GM23338 (cell line): ENCODE results near the gene TNRC18. TPM values are rescaled to one million over a fixed set of nuclear protein-coding genes. Genes with fewer than 3 reads are reported as not detected.

ENCODE experiments used
- ATAC-seq: fragments of 200-7000 bp; cut with Tn5 transposase; 3 replicates; pipeline ENCODE4 v1.9.1; 2020
- DNase-seq: peaks from one replicate; pipeline ENCODE4 v3.0.0-alpha.2; 2015; ENCODE audit warnings: low spot score
- H2AFZ ChIP-seq: fragments of 200-600 bp; sonication (generic); 2 replicates; pipeline ENCODE4 v1.8.0; 2016; ENCODE audit warnings: antibody characterized with exemption, mild to moderate bottlenecking, moderate library complexity
- H3F3A ChIP-seq: fragments of 200-600 bp; sonication (generic); replicated peaks from 2 replicates; pipeline ENCODE4 v1.8.0; 2017; ENCODE audit warnings: antibody characterized with exemption, mixed run types, low read depth
- H3K27ac ChIP-seq: fragments of 200-600 bp; sonication (generic); 2 replicates; pipeline ENCODE4 v1.6.1; 2016; ENCODE audit warnings: low read depth
- H3K27me3 ChIP-seq: fragments of 200-600 bp; sonication (generic); 2 replicates; pipeline ENCODE4 v1.8.0; 2016; ENCODE audit warnings: mild to moderate bottlenecking, mixed run types, moderate library complexity; ENCODE audit not compliant: insufficient read depth
- H3K36me3 ChIP-seq: fragments of 200-600 bp; sonication (generic); 2 replicates; pipeline ENCODE4 v1.8.0; 2016; ENCODE audit warnings: mild to moderate bottlenecking; ENCODE audit not compliant: insufficient read depth
- H3K4me1 ChIP-seq: fragments of 200-600 bp; sonication (generic); 2 replicates; pipeline ENCODE4 v1.8.0; 2016; ENCODE audit warnings: mild to moderate bottlenecking, moderate library complexity; ENCODE audit not compliant: insufficient read depth
- H3K4me2 ChIP-seq: fragments of 200-600 bp; sonication (generic); 2 replicates; pipeline ENCODE4 v1.7.1; 2017; ENCODE audit warnings: mixed run types
- H3K4me3 ChIP-seq: fragments of 200-600 bp; sonication (generic); 2 replicates; pipeline ENCODE4 v1.6.1; 2016; ENCODE audit warnings: mixed run types
- H3K79me2 ChIP-seq: fragments of 200-600 bp; sonication (generic); replicated peaks from 2 replicates; pipeline ENCODE4 v1.8.0; 2017; ENCODE audit warnings: mild to moderate bottlenecking; ENCODE audit not compliant: insufficient read depth
- H3K9me2 ChIP-seq: fragments of 200-600 bp; sonication (generic); 2 replicates; pipeline ENCODE4 v1.8.0; 2017; ENCODE audit not compliant: insufficient read depth
- H4K20me1 ChIP-seq: fragments of 200-600 bp; sonication (generic); replicated peaks from 2 replicates; pipeline ENCODE4 v1.8.0; 2017; ENCODE audit warnings: mild to moderate bottlenecking; ENCODE audit not compliant: insufficient read depth
- H3K27ac Mint-ChIP-seq: 2 replicates; pipeline ENCODE4 v1.8.0; 2020; ENCODE audit warnings: inconsistent platforms, mild to moderate bottlenecking, moderate library complexity, mixed read lengths
- H3K27me3 Mint-ChIP-seq: 3 replicates; pipeline ENCODE4 v1.8.0; 2022; ENCODE audit warnings: low read depth, mild to moderate bottlenecking, moderate library complexity, mixed read lengths, inconsistent platforms; ENCODE audit not compliant: insufficient read depth, poor library complexity
- H3K36me3 Mint-ChIP-seq: 3 replicates; pipeline ENCODE4 v1.8.0; 2021; ENCODE audit warnings: low read depth, mild to moderate bottlenecking, inconsistent platforms, moderate library complexity, mixed read lengths
- H3K4me1 Mint-ChIP-seq: 3 replicates; pipeline ENCODE4 v1.8.0; 2020; ENCODE audit warnings: mild to moderate bottlenecking, inconsistent platforms, mixed read lengths
- H3K4me3 Mint-ChIP-seq: 3 replicates; pipeline ENCODE4 v1.8.0; 2021; ENCODE audit warnings: moderate library complexity, mild to moderate bottlenecking, inconsistent platforms, mixed read lengths
- H3K9me3 Mint-ChIP-seq: 3 replicates; pipeline ENCODE4 v1.8.0; 2020; ENCODE audit warnings: moderate library complexity, mild to moderate bottlenecking, inconsistent platforms, mixed read lengths
- CREB1 ChIP-seq: fragments of 250-450 bp; sonication (Bioruptor Pico); IDR thresholded peaks from 2 replicates; pipeline ENCODE4 v1.5.0; 2020; ENCODE audit warnings: low read depth, mild to moderate bottlenecking, moderate library complexity
- CTCF ChIP-seq, 2 experiments: fragments of 200-600 bp in 1 of 2; sonication (generic) in 1 of 2; conservative IDR thresholded peaks; 2 replicates each; pipeline versions ENCODE4 v1.5.1 to v1.6.1; 2016 to 2017; ENCODE audit warnings: antibody characterized with exemption in 2 of 2, low read depth in 2 of 2, mild to moderate bottlenecking in 2 of 2, moderate library complexity in 1 of 2
- ETS1 ChIP-seq: IDR thresholded peaks from 2 replicates; pipeline ENCODE4 v1.6.1; 2016; ENCODE audit warnings: antibody characterized with exemption
- EZH2phosphoT487 ChIP-seq: fragments of 200-600 bp; sonication (generic); IDR thresholded peaks from one replicate; pipeline ENCODE4 v1.8.1; 2018; ENCODE audit warnings: antibody characterized with exemption; ENCODE audit not compliant: unreplicated experiment
- JUNB ChIP-seq: IDR thresholded peaks from one replicate; pipeline ENCODE4 v1.6.1; 2016; ENCODE audit warnings: antibody characterized with exemption; ENCODE audit not compliant: unreplicated experiment
- NANOG ChIP-seq: IDR thresholded peaks from 2 replicates; pipeline ENCODE4 v1.6.1; 2016; ENCODE audit warnings: antibody characterized with exemption, borderline replicate concordance
- POLR2AphosphoS5 ChIP-seq: IDR thresholded peaks from 2 replicates; pipeline ENCODE4 v1.6.1; 2016; ENCODE audit warnings: antibody characterized with exemption, low read depth
- ZNF331 ChIP-seq: fragments of 250-450 bp; sonication (Bioruptor Pico); IDR thresholded peaks from 2 replicates; pipeline ENCODE4 v1.5.0; 2020; ENCODE audit warnings: low read depth, mild to moderate bottlenecking, moderate library complexity
- polyA plus RNA-seq: library from polyadenylated mRNA; unstranded; fragments of >200 nt; fragmentation: Nextera tagmentation; extraction: Ambion mirVana; gene quantifications from 2 replicates; pipeline ENCODE4 v1.2.1, GENCODE V29; 2016
- total RNA-seq: library from RNA; depleted of rRNA; stranded (reverse); fragments of >200 nt; shearing (Covaris generic); gene quantifications from 2 replicates; pipeline ENCODE4 v1.2.3, GENCODE V29; 2014

The TNRC18 gene
- total and polyA plus RNA-seq, 2 experiments from 2014 or later: 2.1 to 17.5 TPM

- peak; percentile 37 for DNase-seq
- Histone ChIP-seq H2AFZ (no peak overlapping the region), H3K36me3 (no peaks in the 10 kb centered on the region), H3K27me3 (0 out of 2 replicates have a peak, but pooled peaks cover 4% of the 10 kb centered on the region), H3K4me3 (peak overlapping the region; percentile 80), H3F3A (no peaks in the 10 kb centered on the region), H3K9me2 (no peaks in the 10 kb centered on the region), H3K27ac (no peak overlapping the region), H3K79me2 (no peaks in the 10 kb centered on the region), H3K4me2 (peak overlapping the region; percentile 92), H3K4me1 (no peaks in the 10 kb centered on the region), H4K20me1 (no peaks in the 10 kb centered on the region)
- Mint-ChIP-seq H3K4me3 (peak overlapping the region; percentile 83), H3K9me3 (peaks cover 2% of the 10 kb centered on the region; the same call in 2 of the 3 replicates), H3K4me1 (peaks cover 11% of the 10 kb centered on the region; the same call in 2 of the 3 replicates), H3K27me3 (peaks cover 21% of the 10 kb centered on the region), H3K36me3 (peaks cover 17% of the 10 kb centered on the region; the same call in 2 of the 3 replicates), H3K27ac (no peak overlapping the region)
- TF ChIP-seq POLR2AphosphoS5 (no peak), CTCF (conservative IDR thresholded peaks at IDR 0.05; ENCODE audit: low read depth in 2 of 2) (peak in 1 of 2 experiments; percentile 34; a peak in 1 of 4 replicates)
- peak; percentile 3 for ATAC-seq
These were observed 128.3 kb downstream of the TNRC18 start for GRCh38 chr7:5295039-5296014.

- Histone ChIP-seq H3K9me2 (no peaks in the 10 kb centered on the region), H3K27me3 (0 out of 2 replicates have a peak, but pooled peaks cover 4% of the 10 kb centered on the region), H4K20me1 (no peaks in the 10 kb centered on the region), H3K36me3 (no peaks in the 10 kb centered on the region), H3K4me1 (no peaks in the 10 kb centered on the region), H3F3A (no peaks in the 10 kb centered on the region), H3K4me2 (no peak overlapping the region), H3K27ac (no peak overlapping the region), H3K79me2 (no peaks in the 10 kb centered on the region), H2AFZ (no peak overlapping the region), H3K4me3 (no peak overlapping the region)
- no peak overlapping the region for H3K4me3 Mint-ChIP-seq
- ATAC-seq: no peak
- peaks cover 17% of the 10 kb centered on the region; the same call in 2 of the 3 replicates for H3K36me3 Mint-ChIP-seq
- no peak overlapping the region for H3K27ac Mint-ChIP-seq
- H3K9me3 Mint-ChIP-seq: peaks cover 2% of the 10 kb centered on the region; the same call in 2 of the 3 replicates
- peaks cover 11% of the 10 kb centered on the region; the same call in 2 of the 3 replicates for H3K4me1 Mint-ChIP-seq
- peaks cover 19% of the 10 kb centered on the region for H3K27me3 Mint-ChIP-seq
- no peak for DNase-seq
- TF ChIP-seq ZNF331 (CRISPR knock-in tag) (no peak), ETS1 (no peak), NANOG (no peak), JUNB (no peak), CTCF (conservative IDR thresholded peaks at IDR 0.05; ENCODE audit: low read depth in 2 of 2) (no peak), POLR2AphosphoS5 (no peak), CREB1 (CRISPR knock-in tag) (no peak), EZH2phosphoT487 (no peak)
These were observed 129.3 kb downstream of the TNRC18 start for GRCh38 chr7:5294169-5294987.
